OCI-LY3 (cell line): ENCODE results near the gene ATL1.

ENCODE experiments used
- H2AFZ ChIP-seq: fragments of 200-600, 300-600 bp; shearing (Covaris generic); 2 replicates; pipeline ENCODE4 v1.6.0; 2014; ENCODE audit warnings: antibody characterized with exemption, low read depth, low read length
- H3K27ac ChIP-seq: fragments of 200-600, 300-600 bp; sonication (generic); 2 replicates; pipeline ENCODE4 v1.5.1; 2014; ENCODE audit warnings: mild to moderate bottlenecking, low read length, moderate library complexity, mixed read lengths
- H3K27me3 ChIP-seq: fragments of 200-600, 300-600 bp; sonication (generic); 2 replicates; pipeline ENCODE4 v1.6.1; 2014; ENCODE audit warnings: low read depth, low read length, mixed read lengths
- H3K36me3 ChIP-seq: fragments of 200-600, 300-600 bp; sonication (generic); replicated peaks from 2 replicates; pipeline ENCODE3; 2014; ENCODE audit warnings: low read depth, low read length, mixed read lengths
- H3K4me1 ChIP-seq: fragments of 300-600, 200-600 bp; sonication (generic); 2 replicates; pipeline ENCODE4 v1.6.1; 2014; ENCODE audit warnings: low read length, mixed read lengths
- H3K4me2 ChIP-seq: fragments of 200-600, 300-600 bp; sonication (generic); 2 replicates; pipeline ENCODE4 v1.6.1; 2014; ENCODE audit warnings: low read length, mixed read lengths
- H3K4me3 ChIP-seq: fragments of 300-600, 200-600 bp; sonication (generic); 2 replicates; pipeline ENCODE4 v1.5.1; 2014; ENCODE audit warnings: antibody characterized with exemption, mild to moderate bottlenecking, low read length, moderate library complexity
- H3K79me2 ChIP-seq: fragments of 300-600, 200-600 bp; shearing (Covaris generic); 2 replicates; pipeline ENCODE4 v1.6.1; 2014; ENCODE audit warnings: mild to moderate bottlenecking, low read length, mixed read lengths
- H3K9ac ChIP-seq: fragments of 300-600, 200-600 bp; shearing (Covaris generic); 2 replicates; pipeline ENCODE4 v1.6.0; 2014; ENCODE audit warnings: mild to moderate bottlenecking, low read length, moderate library complexity
- H3K9me3 ChIP-seq: fragments of 200-600, 300-600 bp; shearing (Covaris generic); 2 replicates; pipeline ENCODE4 v1.6.1; 2014; ENCODE audit warnings: low read length, mixed read lengths; ENCODE audit not compliant: insufficient read depth
- H4K20me1 ChIP-seq: fragments of 200-600, 300-600 bp; sonication (generic); 2 replicates; pipeline ENCODE4 v1.6.1; 2016; ENCODE audit warnings: low read length, mixed read lengths; ENCODE audit not compliant: insufficient read depth
- CTCF ChIP-seq: fragments of 200-600, 300-600 bp; sonication (generic); IDR thresholded peaks from 2 replicates; pipeline ENCODE4 v1.5.1; 2014; ENCODE audit warnings: antibody characterized with exemption, low read length, low read depth
- EZH2phosphoT487 ChIP-seq: fragments of 200-600 bp; shearing (Covaris generic); IDR thresholded peaks from 2 replicates; pipeline ENCODE4 v1.6.1; 2018; ENCODE audit warnings: antibody characterized with exemption, mixed run types, low read depth

ATL1 gene

GRCh38 chr14:50530358-50530757 is 29.6 kb upstream of the ATL1 start:
- Histone ChIP-seq H3K4me1 (peaks cover 36% of the 10 kb centered on the region), H4K20me1 (peaks cover 25% of the 10 kb centered on the region), H3K9ac (peak overlapping the region; percentile 85), H3K27ac (no peak overlapping the region), H3K4me3 (peak overlapping the region; percentile 81), H3K36me3 (peaks cover 7% of the 10 kb centered on the region), H3K4me2 (peak overlapping the region; percentile 82), H2AFZ (no peak overlapping the region), H3K79me2 (peaks cover 67% of the 10 kb centered on the region), H3K27me3 (no peaks in the 10 kb centered on the region), H3K9me3 (no peaks in the 10 kb centered on the region)
- TF ChIP-seq CTCF (no peak), EZH2phosphoT487 (no peak)

GRCh38 chr14:50530794-50531365 is 29.1 kb upstream of the ATL1 start:
- peaks cover 34% of the 10 kb centered on the region for H3K4me1 ChIP-seq
- H2AFZ ChIP-seq: no peak overlapping the region
- H3K9ac ChIP-seq: peak overlapping the region; percentile 85
- peaks cover 62% of the 10 kb centered on the region for H3K79me2 ChIP-seq
- H3K27ac ChIP-seq: no peak overlapping the region
- H3K27me3 ChIP-seq: no peaks in the 10 kb centered on the region
- peak overlapping the region; percentile 81 for H3K4me3 ChIP-seq
- H3K36me3 ChIP-seq: peaks cover 7% of the 10 kb centered on the region
- H4K20me1 ChIP-seq: peaks cover 25% of the 10 kb centered on the region
- H3K9me3 ChIP-seq: no peaks in the 10 kb centered on the region
- peak overlapping the region; percentile 82 for H3K4me2 ChIP-seq
- TF ChIP-seq EZH2phosphoT487 (no peak), CTCF (no peak)

- Histone ChIP-seq H3K4me2 (peak overlapping the region; percentile 82), H3K27ac (peak overlapping the region; percentile 44), H3K27me3 (no peaks in the 10 kb centered on the region), H3K4me1 (peaks cover 34% of the 10 kb centered on the region), H3K9me3 (no peaks in the 10 kb centered on the region), H4K20me1 (peaks cover 25% of the 10 kb centered on the region), H3K4me3 (peak overlapping the region; percentile 81), H3K36me3 (peaks cover 7% of the 10 kb centered on the region), H2AFZ (peak overlapping the region; percentile 49; the same call in 1 of the 2 replicates), H3K9ac (peak overlapping the region; percentile 85), H3K79me2 (peaks cover 52% of the 10 kb centered on the region)
- TF ChIP-seq EZH2phosphoT487: no peak
- no peak for TF ChIP-seq CTCF
These were observed 28.1 kb upstream of the ATL1 start for GRCh38 chr14:50531595-50532501.

- peak within 1 kb of the TSS; percentile 85 for H3K9ac ChIP-seq
- H2AFZ ChIP-seq: peak within 1 kb of the TSS; percentile 82
- H3K27me3 ChIP-seq: no peaks in the 10 kb centered on the region
- peak within 1 kb of the TSS; percentile 44 for H3K27ac ChIP-seq
- H3K36me3 ChIP-seq: peaks cover 7% of the 10 kb centered on the region
- peaks cover 34% of the 10 kb centered on the region for H3K4me1 ChIP-seq
- peaks cover 25% of the 10 kb centered on the region for H4K20me1 ChIP-seq
- H3K9me3 ChIP-seq: no peaks in the 10 kb centered on the region
- H3K79me2 ChIP-seq: peaks cover 45% of the 10 kb centered on the region
- peak within 1 kb of the TSS; percentile 81 for H3K4me3 ChIP-seq
- no peak for TF ChIP-seq EZH2phosphoT487
- peak; percentile 88 for TF ChIP-seq CTCF
- peak within 1 kb of the TSS; percentile 97 for H3K4me2 ChIP-seq
These were observed 27.3 kb upstream of the ATL1 start, which contains the start of gene MAP4K5 for GRCh38 chr14:50532502-50533240. TSS of gene MAP4K5 (minus strand) at chr14:50532569. CDS start at chr14:50532049, 520 bp downstream.
